ENCODE data around the gene CA11.
A peak's percentile ranks its signal among the peaks of the same experiment; 100 is the strongest.
"Not testable (repeated sequence)": the region's sequence is repeated elsewhere in the genome, so short reads cannot be mapped to it uniquely, and the experiment has no call there.

The CA11 gene

DNA sequence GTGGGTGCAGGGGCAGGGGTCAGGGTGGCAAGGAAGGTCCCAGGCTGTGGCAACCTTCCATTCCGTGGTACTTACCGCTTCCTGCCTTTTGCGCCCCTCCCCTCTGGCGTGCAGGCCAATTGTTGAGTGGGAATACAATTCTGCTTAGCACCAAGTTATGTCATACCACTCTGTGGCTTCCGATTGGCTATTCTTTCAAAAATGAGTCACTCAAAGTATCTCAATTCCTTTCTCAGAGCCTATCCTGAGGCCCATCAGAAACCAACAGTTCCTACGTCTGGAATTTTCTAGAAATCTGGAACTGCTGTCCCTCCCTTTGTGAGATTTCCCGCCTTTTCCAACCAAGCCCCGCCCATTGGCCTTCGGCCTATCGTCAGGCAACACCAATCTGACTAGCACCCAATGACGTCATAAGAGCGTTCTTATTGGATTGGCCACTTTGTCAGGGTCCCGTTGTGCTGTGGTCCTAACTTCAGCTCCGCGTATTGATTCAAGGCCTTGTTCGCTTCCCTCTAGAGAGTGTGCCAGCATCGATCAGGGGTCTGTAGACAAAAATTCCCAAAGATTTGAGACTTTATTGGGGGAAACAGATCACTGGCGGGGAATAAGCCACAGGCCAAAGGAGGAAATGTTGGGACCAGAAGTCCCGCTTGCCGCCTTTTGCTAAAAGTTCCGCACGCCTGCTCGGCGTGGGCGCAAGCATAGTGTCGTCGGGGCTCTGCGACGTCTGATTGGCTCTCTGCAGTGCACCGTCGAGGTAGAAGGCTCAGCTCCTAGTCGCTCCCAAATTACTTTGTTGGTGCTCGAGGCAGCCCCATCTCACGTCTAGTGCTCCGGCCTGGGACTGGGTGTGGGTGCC is 15.1 kb upstream of the CA11 start:
- peak; percentile 92 to 94 for DNase-seq (ENCODE audit: low read depth in 2 of 2)
- H3K4me3 ChIP-seq (replicated peaks in 1 of 2; ENCODE audit: low read depth in 2 of 2, low read length in 2 of 2) = no peak overlapping the region
- TF ChIP-seq, protein P1, sequence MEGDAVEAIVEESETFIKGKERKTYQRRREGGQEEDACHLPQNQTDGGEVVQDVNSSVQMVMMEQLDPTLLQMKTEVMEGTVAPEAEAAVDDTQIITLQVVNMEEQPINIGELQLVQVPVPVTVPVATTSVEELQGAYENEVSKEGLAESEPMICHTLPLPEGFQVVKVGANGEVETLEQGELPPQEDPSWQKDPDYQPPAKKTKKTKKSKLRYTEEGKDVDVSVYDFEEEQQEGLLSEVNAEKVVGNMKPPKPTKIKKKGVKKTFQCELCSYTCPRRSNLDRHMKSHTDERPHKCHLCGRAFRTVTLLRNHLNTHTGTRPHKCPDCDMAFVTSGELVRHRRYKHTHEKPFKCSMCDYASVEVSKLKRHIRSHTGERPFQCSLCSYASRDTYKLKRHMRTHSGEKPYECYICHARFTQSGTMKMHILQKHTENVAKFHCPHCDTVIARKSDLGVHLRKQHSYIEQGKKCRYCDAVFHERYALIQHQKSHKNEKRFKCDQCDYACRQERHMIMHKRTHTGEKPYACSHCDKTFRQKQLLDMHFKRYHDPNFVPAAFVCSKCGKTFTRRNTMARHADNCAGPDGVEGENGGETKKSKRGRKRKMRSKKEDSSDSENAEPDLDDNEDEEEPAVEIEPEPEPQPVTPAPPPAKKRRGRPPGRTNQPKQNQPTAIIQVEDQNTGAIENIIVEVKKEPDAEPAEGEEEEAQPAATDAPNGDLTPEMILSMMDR (IDR thresholded peaks at IDR 0.05; ENCODE audit: low read depth, low read length) = no peak

DNA sequence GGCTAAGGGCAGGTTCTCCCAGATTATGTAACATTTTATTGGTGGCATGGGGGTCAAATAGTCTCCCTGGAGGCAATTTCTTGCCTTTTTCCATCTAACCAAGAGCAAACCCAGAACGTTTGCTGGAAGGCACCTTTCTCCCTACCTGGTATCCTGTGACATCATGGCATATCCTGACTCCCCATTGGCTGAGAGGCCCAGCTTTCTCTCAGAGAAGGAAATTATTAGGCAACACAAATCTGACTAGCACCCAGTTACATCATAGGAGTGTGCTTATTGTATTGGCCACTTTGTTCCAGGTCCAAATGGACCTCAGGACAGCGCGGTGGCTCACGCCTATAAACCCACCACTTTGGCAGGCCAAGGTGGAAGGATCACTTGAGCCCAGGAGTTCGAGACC is 13.8 kb upstream of the CA11 start:
- TF ChIP-seq, protein P1 (IDR thresholded peaks at IDR 0.05; ENCODE audit: low read depth, low read length) = no peak
- DNase-seq (ENCODE audit: low read depth in 2 of 2) = peak in 1 of 2 donors; percentile 46
- no peak overlapping the region for H3K4me3 ChIP-seq (replicated peaks in 1 of 2; ENCODE audit: low read depth in 2 of 2, low read length in 2 of 2)

DNA sequence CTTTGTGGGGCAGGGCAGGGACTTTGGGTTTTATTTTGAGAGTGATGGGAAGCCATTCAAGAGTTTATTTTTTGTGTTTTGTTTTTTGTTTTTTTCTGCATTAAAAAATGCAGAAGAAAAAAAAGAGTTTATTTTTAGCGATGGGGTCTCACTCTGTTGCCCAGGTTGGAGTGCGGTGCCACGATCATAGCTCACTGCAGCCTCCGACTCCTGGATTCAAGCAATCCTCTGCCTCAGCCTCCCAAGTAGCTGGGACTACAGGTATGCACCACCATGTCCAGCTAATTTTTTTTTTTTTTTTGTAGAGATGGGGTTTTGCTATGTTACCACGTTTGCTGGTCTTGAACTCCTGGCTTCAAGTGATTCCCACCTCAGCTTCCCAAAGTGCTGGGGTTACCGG is 12.5 kb upstream of the CA11 start:
- no peak for DNase-seq (ENCODE audit: low read depth in 2 of 2)
- H3K4me3 ChIP-seq (replicated peaks in 1 of 2; ENCODE audit: low read depth in 2 of 2, low read length in 2 of 2) = no peak overlapping the region
- TF ChIP-seq, protein P1 (IDR thresholded peaks at IDR 0.05; ENCODE audit: low read depth, low read length) = no peak

DNA sequence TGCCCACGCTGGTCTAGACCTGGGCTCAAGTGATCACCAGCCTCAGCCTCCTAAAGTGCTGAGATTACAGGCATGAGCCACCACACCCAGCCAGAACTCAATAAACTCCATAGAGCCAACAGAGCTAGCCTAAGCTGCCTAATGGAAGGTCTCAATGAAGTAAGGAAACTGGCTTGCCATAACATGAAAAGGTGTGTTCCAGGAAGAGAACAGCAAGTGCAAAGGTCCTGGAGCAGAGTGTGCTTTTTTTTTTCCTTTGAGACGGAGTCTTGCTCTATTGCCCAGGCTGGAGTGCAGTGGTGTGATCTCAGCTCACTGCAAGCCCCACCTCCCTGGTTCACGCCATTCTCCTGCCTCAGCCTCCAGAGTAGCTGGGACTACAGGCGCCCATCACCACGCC is 11.8 kb upstream of the CA11 start:
- H3K4me3 ChIP-seq (replicated peaks in 1 of 2; ENCODE audit: low read depth in 2 of 2, low read length in 2 of 2); DNase-seq (ENCODE audit: low read depth in 2 of 2): not testable (repeated sequence)

DNA sequence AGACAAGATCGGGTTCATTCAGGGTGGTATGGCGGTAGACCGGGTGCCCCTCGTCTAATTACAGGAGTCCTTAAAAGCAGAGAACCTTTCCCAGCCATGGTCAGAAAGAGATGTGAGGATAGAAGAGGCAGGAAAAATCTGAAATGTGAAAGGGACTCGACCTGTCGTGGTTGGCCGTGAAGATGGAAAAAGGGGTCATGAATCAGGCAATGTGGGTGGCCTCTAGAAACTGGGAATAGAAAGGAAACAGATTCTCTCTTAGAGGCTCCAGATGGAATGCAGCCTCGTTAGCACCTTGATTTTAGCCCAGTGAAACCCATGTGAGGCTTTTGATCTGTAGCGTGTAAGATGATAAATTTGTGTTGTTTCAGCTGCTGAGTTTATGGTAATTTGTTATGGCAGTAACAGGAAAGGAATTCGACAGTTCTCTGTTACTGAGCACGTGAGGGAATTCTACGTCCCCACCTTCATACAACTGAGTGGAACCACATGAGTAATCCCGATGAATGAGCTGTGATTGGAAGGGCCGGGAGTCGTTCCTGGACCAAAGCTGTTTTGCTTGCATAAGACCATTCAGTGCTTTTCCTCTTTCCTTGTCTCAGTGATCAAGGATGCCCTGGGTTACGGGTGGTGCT is 11.0 kb upstream of the CA11 start:
- TF ChIP-seq, protein P1 (IDR thresholded peaks at IDR 0.05; ENCODE audit: low read depth, low read length) = no peak
- DNase-seq (ENCODE audit: low read depth in 2 of 2) = peak; percentile 79 to 91
- no peak overlapping the region for H3K4me3 ChIP-seq (replicated peaks in 1 of 2; ENCODE audit: low read depth in 2 of 2, low read length in 2 of 2)

DNA sequence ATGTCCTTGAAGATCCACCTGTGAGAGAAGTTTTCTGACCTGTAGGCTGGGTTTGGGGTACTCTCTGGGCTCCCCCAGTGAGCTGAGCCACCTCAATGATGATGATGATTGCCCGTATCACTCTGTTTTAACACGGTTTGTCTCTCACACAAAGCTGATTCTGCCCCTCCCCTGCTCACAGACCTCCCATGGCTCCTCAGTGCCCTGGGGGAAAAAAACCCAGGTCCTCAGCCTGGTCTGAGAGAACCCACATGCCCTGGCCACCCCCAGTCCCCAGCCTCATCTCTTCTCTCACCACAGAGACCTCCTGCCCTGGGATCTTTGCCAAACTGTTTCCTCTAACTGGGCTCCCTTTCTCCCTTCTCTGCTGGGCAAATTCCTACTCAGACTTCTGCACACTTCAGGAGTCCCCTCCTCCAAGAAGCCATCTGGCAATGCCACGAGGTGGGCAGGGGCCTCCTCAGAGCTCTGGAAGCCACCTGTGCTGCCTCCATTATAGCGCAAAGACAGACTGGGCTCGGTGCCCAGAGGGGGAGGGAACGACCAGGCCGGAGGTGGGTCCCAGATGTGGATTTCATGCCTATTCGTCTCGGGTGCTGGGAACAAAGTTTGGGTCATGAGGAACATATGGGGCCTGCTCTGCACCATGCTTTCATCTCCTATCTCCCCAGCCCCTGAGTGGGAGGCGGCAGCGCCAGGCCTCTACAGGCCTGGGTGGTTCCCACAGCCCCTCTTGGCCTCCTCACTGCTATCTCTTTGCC is 8.5 kb upstream of the CA11 start:
- DNase-seq (ENCODE audit: low read depth in 2 of 2) = no peak
- H3K4me3 ChIP-seq (replicated peaks in 1 of 2; ENCODE audit: low read depth in 2 of 2, low read length in 2 of 2) = no peak overlapping the region

More for the DNA sequence above, 8.5 kb upstream of the CA11 start:
- TF ChIP-seq, protein P1 (IDR thresholded peaks at IDR 0.05; ENCODE audit: low read depth, low read length) = no peak
